HG03342 (cell line): ENCODE measurements around the gene ELP2.

Experiments used
- ATAC-seq: cut with Tn5 transposase; IDR thresholded peaks from one replicate; pipeline ENCODE4 v1.9.1; 2021; ENCODE audit warnings: mild to moderate bottlenecking, moderate library complexity; ENCODE audit not compliant: unreplicated experiment

The ELP2 gene

DNA sequence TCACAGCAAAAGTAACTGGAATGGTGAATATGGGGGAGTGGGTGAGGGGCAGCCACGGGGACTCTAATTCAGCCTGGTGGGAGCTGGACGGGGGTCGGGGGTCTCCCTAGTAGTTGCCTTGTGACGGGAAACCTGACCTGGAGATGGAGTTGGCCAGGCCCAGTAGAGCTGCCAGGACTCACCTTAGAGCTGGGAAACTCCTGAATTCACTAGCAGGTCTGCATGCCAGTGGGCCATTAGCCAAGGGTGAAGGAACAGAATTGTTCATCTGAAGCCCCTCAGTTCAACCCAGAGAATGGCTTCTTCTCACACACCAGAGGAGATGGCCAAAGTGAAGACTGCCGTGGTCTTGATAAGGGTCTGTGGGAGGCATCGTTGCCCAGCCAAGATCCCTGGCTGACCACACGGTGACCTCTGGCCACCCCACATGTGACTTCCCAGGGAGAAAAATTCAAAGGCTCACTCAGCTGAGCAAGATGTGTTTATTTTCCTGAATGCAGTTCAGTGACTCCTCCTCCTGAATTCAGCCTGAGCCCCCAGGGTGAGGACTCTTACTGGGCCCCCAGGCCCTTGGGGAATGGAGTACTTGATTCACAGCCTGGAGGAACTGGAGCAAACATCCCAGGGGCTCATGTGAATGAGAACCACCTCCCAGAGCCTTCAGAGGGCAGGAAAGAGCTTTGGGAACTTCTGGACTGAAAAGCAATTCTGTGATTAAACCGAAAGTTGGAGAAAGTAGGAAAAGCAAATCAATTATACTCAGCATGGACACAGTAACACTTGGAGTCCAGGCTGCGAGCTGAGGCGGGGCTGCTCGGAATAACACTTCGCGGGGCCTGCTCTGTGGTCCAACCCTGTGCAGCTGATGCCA, 82.8 kb downstream of the ELP2 start:
- no peak for ATAC-seq

DNA sequence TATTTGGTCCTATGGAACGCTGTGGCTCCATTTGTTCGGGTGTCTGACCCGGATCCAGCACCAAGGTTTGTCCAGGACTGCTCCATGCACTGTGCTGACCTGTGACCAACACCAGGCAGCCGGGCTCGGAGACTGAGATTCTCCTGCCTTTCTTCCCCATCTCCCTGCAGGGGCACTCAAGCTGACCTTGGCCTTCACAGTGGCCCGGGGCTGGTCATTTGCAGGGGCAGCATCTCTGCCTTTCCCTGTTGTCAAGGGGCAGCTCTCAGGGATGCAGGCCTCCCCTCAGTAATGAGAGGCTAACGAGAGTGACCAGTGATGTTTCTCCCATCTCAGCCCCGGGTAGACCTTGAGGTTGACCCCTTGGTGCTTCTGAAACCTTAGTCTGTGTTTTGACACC, 85.1 kb downstream of the ELP2 start:
- ATAC-seq: no peak

DNA sequence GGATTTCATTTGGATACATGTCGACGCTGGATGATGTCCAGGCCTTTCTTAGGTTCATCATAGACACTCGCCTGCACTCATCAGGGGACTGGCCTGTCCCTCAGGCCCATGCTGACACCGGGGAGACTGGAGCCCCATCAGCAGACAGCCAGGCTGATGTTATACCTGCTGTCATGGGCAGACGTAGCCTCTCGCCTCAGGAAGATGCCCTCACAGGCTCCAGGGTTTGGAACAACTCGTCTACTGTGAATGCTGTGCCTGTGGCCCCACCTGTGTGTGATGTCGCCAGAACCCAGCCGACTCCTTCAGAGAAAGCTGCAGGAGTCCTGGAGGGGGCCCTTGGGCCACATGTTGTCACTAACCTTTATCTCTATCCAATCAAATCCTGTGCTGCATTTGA, 85.9 kb downstream of the ELP2 start:
- no peak for ATAC-seq

DNA sequence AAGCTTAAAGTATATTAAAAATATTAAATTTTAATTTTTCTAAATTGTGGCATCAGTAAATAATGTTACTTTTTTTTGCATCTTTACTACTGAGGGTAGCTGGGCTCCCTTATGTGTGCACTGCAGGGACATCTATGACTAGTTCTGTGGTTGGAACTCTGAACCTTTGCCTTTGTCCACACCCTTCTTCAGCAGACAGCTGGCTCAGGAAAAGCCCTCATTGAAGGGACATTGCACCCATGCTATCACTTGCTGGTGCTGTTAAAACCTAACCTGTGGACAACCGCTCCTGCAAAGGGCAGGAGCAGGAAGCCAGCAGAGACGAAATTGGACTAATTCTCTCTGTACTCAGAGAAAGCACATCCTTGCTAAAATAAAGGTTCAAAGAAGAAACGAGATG, 87.6 kb downstream of the ELP2 start:
- no peak for ATAC-seq

DNA sequence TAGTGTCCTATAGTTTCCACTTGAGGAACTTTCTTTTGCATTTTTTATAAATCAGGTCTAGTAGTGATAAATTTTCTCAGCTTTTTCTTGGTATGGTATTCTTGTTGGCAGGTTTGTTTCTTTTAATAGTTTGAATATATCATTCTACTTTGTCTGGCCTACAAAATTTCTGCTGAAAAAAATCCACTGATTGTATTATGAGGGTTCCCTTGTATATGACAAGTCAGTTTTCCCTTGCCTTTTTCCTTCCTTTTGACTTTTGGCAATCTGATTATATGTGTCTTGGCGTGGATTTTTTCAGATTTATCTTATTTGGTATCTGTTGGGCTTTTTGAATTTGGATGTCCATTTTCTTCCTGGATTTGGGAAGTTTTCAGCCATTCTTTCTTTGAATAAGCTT, 99.5 kb downstream of the ELP2 start:
- ATAC-seq: no peak
